Prostate gland (tissue), 2 donors: ENCODE data around the gene ACTG1.

Experiments
- POLR2A ChIP-seq: fragments of 450-650 bp; IDR thresholded peaks from one replicate; pipeline ENCODE4 v1.6.1; 2016; ENCODE audit warnings: antibody characterized with exemption, mild to moderate bottlenecking
- POLR2AphosphoS5 ChIP-seq: sonication (generic); formaldehyde crosslinking; IDR thresholded peaks from one replicate; pipeline ENCODE4 v1.6.1; 2017; ENCODE audit warnings: antibody characterized with exemption
- TF ChIP-seq, protein P1 (sequence below), 4 experiments: fragments of 200-600 bp in 2 of 4; fragments of 450-650 bp in 2 of 4; sonication (generic) in 2 of 4; IDR thresholded peaks; 1 replicate in 3 of 4; 2 replicates in 1 of 4; pipeline ENCODE4 v1.5.1; 2016 to 2019; ENCODE audit warnings: antibody characterized with exemption in 4 of 4, mild to moderate bottlenecking in 2 of 4, moderate library complexity in 2 of 4

- TF ChIP-seq, protein P1, sequence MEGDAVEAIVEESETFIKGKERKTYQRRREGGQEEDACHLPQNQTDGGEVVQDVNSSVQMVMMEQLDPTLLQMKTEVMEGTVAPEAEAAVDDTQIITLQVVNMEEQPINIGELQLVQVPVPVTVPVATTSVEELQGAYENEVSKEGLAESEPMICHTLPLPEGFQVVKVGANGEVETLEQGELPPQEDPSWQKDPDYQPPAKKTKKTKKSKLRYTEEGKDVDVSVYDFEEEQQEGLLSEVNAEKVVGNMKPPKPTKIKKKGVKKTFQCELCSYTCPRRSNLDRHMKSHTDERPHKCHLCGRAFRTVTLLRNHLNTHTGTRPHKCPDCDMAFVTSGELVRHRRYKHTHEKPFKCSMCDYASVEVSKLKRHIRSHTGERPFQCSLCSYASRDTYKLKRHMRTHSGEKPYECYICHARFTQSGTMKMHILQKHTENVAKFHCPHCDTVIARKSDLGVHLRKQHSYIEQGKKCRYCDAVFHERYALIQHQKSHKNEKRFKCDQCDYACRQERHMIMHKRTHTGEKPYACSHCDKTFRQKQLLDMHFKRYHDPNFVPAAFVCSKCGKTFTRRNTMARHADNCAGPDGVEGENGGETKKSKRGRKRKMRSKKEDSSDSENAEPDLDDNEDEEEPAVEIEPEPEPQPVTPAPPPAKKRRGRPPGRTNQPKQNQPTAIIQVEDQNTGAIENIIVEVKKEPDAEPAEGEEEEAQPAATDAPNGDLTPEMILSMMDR (IDR thresholded peaks at IDR 0.05): no peak
- TF ChIP-seq POLR2AphosphoS5 (no peak), POLR2A (no peak)
These were observed 7.7 kb upstream of the ACTG1 start for GRCh38 chr17:81520021-81520901.
